GM12878 (cell line): ENCODE measurements around the gene ZXDC. TPM values are rescaled to one million over a fixed set of nuclear protein-coding genes. Genes with fewer than 3 reads are reported as not detected.
A peak's percentile ranks its signal among the peaks of the same experiment; 100 is the strongest.

Experiments used
- ATAC-seq: fragments of 200-7000 bp; cut with Tn5 transposase; 3 replicates; pipeline ENCODE4 v1.9.1; 2020; ENCODE audit warnings: mild to moderate bottlenecking, moderate library complexity
- BruUV-seq: library from RNA; stranded (reverse); fragments of 400-500 nt; replicated peaks from 2 replicates; lab custom pipeline; 2021; lab: Mats Ljungman, UMichigan
- CTCF ChIA-PET: fragments of 300-600 bp; sonication (Branson Sonifier 250); formaldehyde crosslinking; extraction: SDS; loops from one replicate; lab custom pipeline; 2021; ENCODE audit warnings: inconsistent platforms; lab: Yijun Ruan, JAX
- POLR2A ChIA-PET: fragments of 350-600 bp; formaldehyde crosslinking; extraction: SDS; loops from one replicate; lab custom pipeline; 2021; ENCODE audit warnings: inconsistent platforms; lab: Charles Lee
- RAD21 ChIA-PET: fragments of 300-600 bp; sonication (Branson Sonifier 250); formaldehyde crosslinking; loops from one replicate; lab custom pipeline; 2023; ENCODE audit warnings: antibody characterized with exemption; ENCODE audit not compliant: unreplicated experiment; lab: Charles Lee
- SMC1A ChIA-PET: fragments of 300-600 bp; sonication (Branson Sonifier 250); formaldehyde crosslinking; loops from one replicate; lab custom pipeline; 2023; ENCODE audit not compliant: unreplicated experiment, uncharacterized antibody; lab: Charles Lee
- DNase-seq: peaks from one replicate; pipeline ENCODE4 v3.0.0-alpha.2; 2011; ENCODE audit warnings: low read depth, low spot score
- FAIRE-seq: peaks from 3 replicates; lab custom pipeline; 2011; peaks lifted over from hg19 to GRCh38; lab: Jason Lieb, UNC
- H2AFZ ChIP-seq: 2 replicates; pipeline ENCODE4 v1.6.0; 2011; ENCODE audit warnings: low read depth, low read length, control low read depth; ENCODE audit not compliant: control insufficient read depth
- H3K27ac ChIP-seq: 2 replicates; pipeline ENCODE4 v1.5.1; 2011; ENCODE audit warnings: control low read depth; ENCODE audit not compliant: control insufficient read depth, insufficient read depth
- H3K27me3 ChIP-seq, 2 experiments: replicated peaks in 1 of 2; 2 replicates each; pipeline versions ENCODE4 v1.6.0 to v1.6.1; 2011; ENCODE audit warnings: low read length in 1 of 2; ENCODE audit not compliant: control insufficient read depth in 2 of 2, insufficient read depth in 2 of 2
- H3K36me3 ChIP-seq, 2 experiments: 2 replicates each; pipeline ENCODE4 v1.5.1; 2011; ENCODE audit warnings: low read length in 1 of 2; ENCODE audit not compliant: control insufficient read depth in 2 of 2, insufficient read depth in 2 of 2
- H3K4me1 ChIP-seq: 2 replicates; pipeline ENCODE4 v1.6.1; 2011; ENCODE audit warnings: mild to moderate bottlenecking, low read length, moderate library complexity, mixed read lengths; ENCODE audit not compliant: control insufficient read depth, insufficient read depth
- H3K4me2 ChIP-seq: 2 replicates; pipeline ENCODE4 v1.6.0; 2011; ENCODE audit warnings: control low read depth; ENCODE audit not compliant: control insufficient read depth, insufficient read depth
- H3K4me3 ChIP-seq: fragments of 200-600 bp; sonication (generic); 2 replicates; pipeline ENCODE4 v1.5.1; 2016
- H3K79me2 ChIP-seq: 2 replicates; pipeline ENCODE4 v1.6.0; 2011; ENCODE audit warnings: low read length; ENCODE audit not compliant: control insufficient read depth, insufficient read depth
- H3K9ac ChIP-seq: 2 replicates; pipeline ENCODE4 v1.8.0; 2011; ENCODE audit warnings: low read length, control low read depth, mixed read lengths; ENCODE audit not compliant: control insufficient read depth, insufficient read depth
- H3K9me3 ChIP-seq: replicated peaks from 3 replicates; pipeline ENCODE4 v1.5.1; 2011; ENCODE audit warnings: mild to moderate bottlenecking, low read length; ENCODE audit not compliant: control insufficient read depth, insufficient read depth
- H4K20me1 ChIP-seq: 2 replicates; pipeline ENCODE4 v1.6.0; 2011; ENCODE audit not compliant: control insufficient read depth, insufficient read depth
- HDAC6 ChIP-seq: fragments of 200-600 bp; sonication (generic); IDR thresholded peaks from one replicate; pipeline ENCODE4 v1.8.0; 2017; ENCODE audit warnings: antibody characterized with exemption; ENCODE audit not compliant: unreplicated experiment
- MTA3 ChIP-seq: IDR thresholded peaks from 2 replicates; pipeline ENCODE4 v1.6.1; 2012; ENCODE audit warnings: low read length, inconsistent platforms, borderline replicate concordance
- RCOR1 ChIP-seq: conservative IDR thresholded peaks from 2 replicates; pipeline ENCODE4 v1.6.1; 2012; ENCODE audit warnings: low read depth, low read length, improper control_type of control experiment
- WGBS: methylation state at CpG from one replicate; pipeline ENCODE4 v1.1.6; 2016; ENCODE audit warnings: low lambda C conversion rate; ENCODE audit not compliant: insufficient replicate concordance, insufficient coverage; ENCODE audit errors: missing lambda C conversion rate; 5-methylcytosine and 5-hydroxymethylcytosine counted together
- in situ Hi-C: fragments of 300-500 bp; cut with MboI; formaldehyde crosslinking; loops from 9 replicates; pipeline ENCODE4 v1.14.3; 2018; ENCODE audit warnings: mixed read lengths
- intact Hi-C: fragments of 100-400 bp; cut with micrococcal nuclease; formaldehyde crosslinking; loops from one replicate; pipeline ENCODE4 v1.14.2; 2022; ENCODE audit not compliant: unreplicated experiment
- polyA plus RNA-seq, 11 experiments: library from polyadenylated mRNA; depleted of rRNA in 4 of 11; unstranded in 6 of 11; stranded (reverse) in 5 of 11; fragments of >200 nt; fragmentation: Nextera tagmentation in 4 of 11; fragmentation: Illumina TruSeq in 1 of 11; extraction: Ambion mirVana in 4 of 11; extraction: Trizol in 1 of 11; gene quantifications; 1 replicate in 1 of 11; 2 replicates in 10 of 11; pipeline versions ENCODE4 v1.2.1 to v1.2.3, GENCODE V29; 2011 to 2016; ENCODE audit warnings: inconsistent platforms in 2 of 11, missing spikeins in 2 of 11, low read depth in 1 of 11
- total RNA-seq, 4 experiments: library from RNA; depleted of rRNA in 3 of 4; stranded (reverse); fragments of >200 nt in 3 of 4; fragmentation: Illumina TruSeq in 1 of 4; extraction: Trizol in 1 of 4; gene quantifications; 2 replicates each; pipeline versions ENCODE4 v1.2.1 to v1.2.3, GENCODE V29; 2013 to 2021
- TF ChIP-seq, protein P1 (sequence below): fragments of 450-650 bp; IDR thresholded peaks from 2 replicates; pipeline ENCODE4 v1.6.1; 2017; ENCODE audit warnings: borderline replicate concordance
- TF ChIP-seq, protein P2 (sequence below): IDR thresholded peaks from 2 replicates; pipeline ENCODE4 v1.6.1; 2011; ENCODE audit warnings: mild to moderate bottlenecking, low read depth, low read length, moderate library complexity; ENCODE audit not compliant: insufficient replicate concordance
- TF ChIP-seq, protein P3 (sequence below): IDR thresholded peaks from 2 replicates; pipeline ENCODE4 v1.6.1; 2012; ENCODE audit warnings: low read depth, low read length, improper control_type of control experiment

The ZXDC gene
- total and polyA plus RNA-seq, 10 of the 15 experiments (the other 5 are each of a cell fraction or from before 2014, with no cell fraction given), result 0.72 to 15.3 (median 8.5) TPM

DNA sequence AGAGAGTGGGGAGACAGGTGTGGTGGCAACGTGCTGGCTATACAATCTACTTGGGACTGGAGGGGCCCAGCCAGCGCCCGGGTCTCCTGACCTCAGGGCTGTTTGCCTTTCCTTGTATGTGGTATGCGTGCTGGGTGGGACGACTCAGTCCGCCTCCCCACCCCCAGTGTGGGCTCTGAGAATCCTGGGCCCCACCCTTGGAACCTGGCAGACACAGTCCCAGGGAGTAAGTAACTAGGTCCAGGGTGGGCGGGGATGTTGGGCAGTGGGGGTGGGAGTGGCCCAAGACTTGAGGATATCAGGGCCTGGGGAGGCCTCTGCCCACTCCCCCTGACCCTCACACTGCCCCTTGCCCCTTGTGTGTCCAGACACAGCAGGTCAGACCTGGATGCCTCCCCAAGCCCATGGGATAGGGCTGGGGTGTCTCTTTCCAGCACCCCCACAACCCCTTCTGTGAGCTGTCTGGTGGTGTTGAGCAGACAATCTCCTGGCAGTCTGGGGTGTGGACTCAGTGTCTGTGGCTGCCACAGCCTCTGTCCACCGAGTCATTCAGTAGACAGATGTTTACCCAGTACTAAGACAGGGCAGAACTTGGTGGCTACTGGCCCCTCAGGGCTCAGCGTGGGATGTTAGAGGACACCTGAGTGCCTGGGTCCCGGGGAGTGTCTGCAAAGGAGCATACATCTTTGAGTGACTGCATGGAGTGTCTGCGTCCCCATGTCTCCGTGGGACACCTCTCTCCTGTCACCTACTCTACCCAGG lies 49.6 kb upstream of the ZXDC start (continued):
- TF ChIP-seq, protein P1, sequence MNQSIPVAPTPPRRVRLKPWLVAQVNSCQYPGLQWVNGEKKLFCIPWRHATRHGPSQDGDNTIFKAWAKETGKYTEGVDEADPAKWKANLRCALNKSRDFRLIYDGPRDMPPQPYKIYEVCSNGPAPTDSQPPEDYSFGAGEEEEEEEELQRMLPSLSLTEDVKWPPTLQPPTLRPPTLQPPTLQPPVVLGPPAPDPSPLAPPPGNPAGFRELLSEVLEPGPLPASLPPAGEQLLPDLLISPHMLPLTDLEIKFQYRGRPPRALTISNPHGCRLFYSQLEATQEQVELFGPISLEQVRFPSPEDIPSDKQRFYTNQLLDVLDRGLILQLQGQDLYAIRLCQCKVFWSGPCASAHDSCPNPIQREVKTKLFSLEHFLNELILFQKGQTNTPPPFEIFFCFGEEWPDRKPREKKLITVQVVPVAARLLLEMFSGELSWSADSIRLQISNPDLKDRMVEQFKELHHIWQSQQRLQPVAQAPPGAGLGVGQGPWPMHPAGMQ, result no peak
- TF ChIP-seq, protein P2, sequence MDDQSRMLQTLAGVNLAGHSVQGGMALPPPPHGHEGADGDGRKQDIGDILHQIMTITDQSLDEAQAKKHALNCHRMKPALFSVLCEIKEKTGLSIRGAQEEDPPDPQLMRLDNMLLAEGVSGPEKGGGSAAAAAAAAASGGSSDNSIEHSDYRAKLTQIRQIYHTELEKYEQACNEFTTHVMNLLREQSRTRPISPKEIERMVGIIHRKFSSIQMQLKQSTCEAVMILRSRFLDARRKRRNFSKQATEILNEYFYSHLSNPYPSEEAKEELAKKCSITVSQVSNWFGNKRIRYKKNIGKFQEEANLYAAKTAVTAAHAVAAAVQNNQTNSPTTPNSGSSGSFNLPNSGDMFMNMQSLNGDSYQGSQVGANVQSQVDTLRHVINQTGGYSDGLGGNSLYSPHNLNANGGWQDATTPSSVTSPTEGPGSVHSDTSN, result no peak

DNA sequence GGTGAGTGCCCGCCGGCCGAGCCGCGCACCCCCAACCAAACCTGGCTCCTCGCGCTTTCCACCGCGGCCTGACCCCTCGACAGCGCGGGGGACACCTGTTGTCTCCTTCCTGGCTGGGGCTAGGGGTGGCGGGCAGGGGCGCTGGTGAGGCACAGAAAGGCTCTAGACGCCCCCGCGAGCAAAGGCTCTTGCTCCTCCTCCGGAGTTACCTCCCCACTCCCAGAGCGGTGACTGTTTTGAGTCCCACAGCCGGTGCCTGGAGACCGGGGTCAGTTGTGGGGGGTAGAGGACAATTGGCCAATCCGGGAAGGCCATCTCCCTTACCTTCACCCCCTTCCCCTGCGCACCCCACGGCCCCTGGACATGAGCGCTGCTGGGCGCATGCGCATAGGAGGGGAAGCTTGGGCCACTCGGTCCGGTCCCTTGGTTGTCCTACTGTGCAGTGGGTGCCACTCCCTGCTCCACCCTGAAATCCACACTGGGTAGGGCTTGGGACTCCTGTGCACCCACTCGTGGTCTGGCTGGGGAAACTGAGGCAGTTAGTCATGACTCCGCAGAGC lies 48.8 kb upstream of the ZXDC start:
- Histone ChIP-seq H3K4me3 (no peak overlapping the region), H2AFZ (no peak overlapping the region)
- no peak for FAIRE-seq
- POLR2A ChIA-PET, result no interaction called here
- ATAC-seq, result no peak
- in situ Hi-C loops (no loop called here), intact Hi-C loops (no loop called here)
- RAD21 ChIA-PET, result interaction anchor here (1.0 kb wide), 1 partner anchor 1023 kb away, joined by 3 read pairs; no protein-coding TSS in a partner anchor
- TF ChIP-seq, protein P3, sequence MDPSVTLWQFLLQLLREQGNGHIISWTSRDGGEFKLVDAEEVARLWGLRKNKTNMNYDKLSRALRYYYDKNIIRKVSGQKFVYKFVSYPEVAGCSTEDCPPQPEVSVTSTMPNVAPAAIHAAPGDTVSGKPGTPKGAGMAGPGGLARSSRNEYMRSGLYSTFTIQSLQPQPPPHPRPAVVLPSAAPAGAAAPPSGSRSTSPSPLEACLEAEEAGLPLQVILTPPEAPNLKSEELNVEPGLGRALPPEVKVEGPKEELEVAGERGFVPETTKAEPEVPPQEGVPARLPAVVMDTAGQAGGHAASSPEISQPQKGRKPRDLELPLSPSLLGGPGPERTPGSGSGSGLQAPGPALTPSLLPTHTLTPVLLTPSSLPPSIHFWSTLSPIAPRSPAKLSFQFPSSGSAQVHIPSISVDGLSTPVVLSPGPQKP, result no peak
- TF ChIP-seq MTA3, result no peak
- TF ChIP-seq RCOR1, result no peak
- TF ChIP-seq HDAC6, result peak; percentile 87
- TF ChIP-seq, all 136 proteins: peak for 1
- Histone ChIP-seq H3K4me2 (no peak overlapping the region), H3K27ac (no peak overlapping the region), H3K9me3 (no peaks in the 10 kb centered on the region), H4K20me1 (no peaks in the 10 kb centered on the region), H3K4me1 (no peaks in the 10 kb centered on the region), H3K9ac (no peak overlapping the region), H3K27me3 (no peaks in the 10 kb centered on the region; a peak in 1 of 4 replicates), H3K79me2 (no peaks in the 10 kb centered on the region), H3K36me3 (no peaks in the 10 kb centered on the region)
- ChIA-PET SMC1A (no interaction called here), CTCF (no interaction called here)
- BruUV-seq, result no TSS peak
- 11% methylated on average over 29 of the region's 31 CpGs for WGBS
- DNase-seq, result no peak
